GM10266 (cell line): Measurements from ENCODE around the gene OR2W3.

ENCODE experiments used
- DNase-seq: peaks from one replicate; pipeline ENCODE4 v3.0.0; 2012; ENCODE audit errors: extremely low spot score
- CTCF ChIP-seq: IDR thresholded peaks from 2 replicates; pipeline ENCODE4 v1.5.1; 2012; ENCODE audit warnings: mild to moderate bottlenecking, low read depth; ENCODE audit not compliant: control insufficient read depth, insufficient read depth; ENCODE audit errors: missing control alignments

The OR2W3 gene

GRCh38 chr1:247857985-247858619, 37.3 kb upstream of the OR2W3 start:
- no peak for TF ChIP-seq CTCF
- DNase-seq, result peak; percentile 36

GRCh38 chr1:247862756-247863155, 32.6 kb upstream of the OR2W3 start:
- no peak for TF ChIP-seq CTCF
- no peak for DNase-seq

- no peak for TF ChIP-seq CTCF
- no peak for DNase-seq
Observed at GRCh38 chr1:247864644-247865043, 30.7 kb upstream of the OR2W3 start.

- TF ChIP-seq CTCF, result no peak
- no peak for DNase-seq
Observed at GRCh38 chr1:247865416-247865815, 30.0 kb upstream of the OR2W3 start.

- no peak for DNase-seq
- TF ChIP-seq CTCF, result no peak
Observed at GRCh38 chr1:247883346-247883745, 12.0 kb upstream of the OR2W3 start.

- no peak for DNase-seq
- no peak for TF ChIP-seq CTCF
Observed at GRCh38 chr1:247884797-247885413, 10.5 kb upstream of the OR2W3 start.

- no peak for TF ChIP-seq CTCF
- no peak for DNase-seq
Observed at GRCh38 chr1:247895976-247896375, 589 bp downstream of the OR2W3 start.
